PC-9 (cell line): ENCODE measurements around the gene ASB13. TPM values are rescaled to one million over a fixed set of nuclear protein-coding genes. Genes with fewer than 3 reads are reported as not detected.

Source experiments
- BruUV-seq: library from RNA; stranded (reverse); fragments of 400-500 nt; replicated peaks from 2 replicates; lab custom pipeline; 2021; lab: Mats Ljungman, UMichigan
- CTCF ChIA-PET: fragments of 300-600 bp; sonication (Branson Sonifier 250); formaldehyde crosslinking; loops from one replicate; lab custom pipeline; 2022; ENCODE audit warnings: antibody characterized with exemption; lab: Charles Lee
- POLR2A ChIA-PET: fragments of 300-600 bp; sonication (Branson Sonifier 250); formaldehyde crosslinking; loops from one replicate; lab custom pipeline; 2022; ENCODE audit warnings: antibody characterized with exemption; ENCODE audit not compliant: unreplicated experiment; lab: Charles Lee
- DNase-seq, 2 experiments: peaks; one replicate each; pipeline versions ENCODE4 v3.0.0 to v3.0.0-alpha.2; 2015 to 2022; ENCODE audit warnings: mixed read lengths in 1 of 2
- H2AFZ ChIP-seq: fragments of 200-600 bp; sonication (generic); 2 replicates; pipeline ENCODE4 v1.8.1; 2017; ENCODE audit warnings: antibody characterized with exemption
- H3F3A ChIP-seq: fragments of 200-600 bp; sonication (generic); 2 replicates; pipeline ENCODE4 v1.8.1; 2017; ENCODE audit warnings: antibody characterized with exemption, mild to moderate bottlenecking, low read depth; ENCODE audit not compliant: insufficient read depth
- H3K27ac ChIP-seq: fragments of 200-600 bp; sonication (generic); 2 replicates; pipeline ENCODE4 v1.6.1; 2016; ENCODE audit warnings: mixed run types
- H3K27me3 ChIP-seq: fragments of 200-600 bp; sonication (generic); 2 replicates; pipeline ENCODE4 v1.6.1; 2016; ENCODE audit warnings: low read depth, mixed run types; ENCODE audit not compliant: insufficient read depth
- H3K36me3 ChIP-seq: fragments of 200-600 bp; sonication (generic); 2 replicates; pipeline ENCODE4 v1.6.1; 2016; ENCODE audit warnings: low read depth, mixed run types
- H3K4me1 ChIP-seq: fragments of 200-600 bp; sonication (generic); replicated peaks from 2 replicates; pipeline ENCODE4 v1.6.1; 2016; ENCODE audit warnings: mixed run types; ENCODE audit not compliant: insufficient read depth
- H3K4me2 ChIP-seq: fragments of 200-600 bp; sonication (generic); 2 replicates; pipeline ENCODE4 v1.6.1; 2017; ENCODE audit warnings: mixed run types
- H3K4me3 ChIP-seq: fragments of 200-600 bp; sonication (generic); 2 replicates; pipeline ENCODE4 v1.6.1; 2016; ENCODE audit warnings: mixed run types
- H3K79me2 ChIP-seq: fragments of 200-600 bp; sonication (generic); 2 replicates; pipeline ENCODE4 v1.6.1; 2017; ENCODE audit warnings: low read depth, mixed run types
- H3K9me2 ChIP-seq: fragments of 200-600 bp; sonication (generic); 2 replicates; pipeline ENCODE4 v1.8.1; 2017; ENCODE audit warnings: mild to moderate bottlenecking; ENCODE audit not compliant: insufficient read depth
- H3K9me3 ChIP-seq: fragments of 200-600 bp; sonication (generic); 2 replicates; pipeline ENCODE4 v1.8.1; 2016; ENCODE audit warnings: low read depth; ENCODE audit not compliant: insufficient read depth
- H4K20me1 ChIP-seq: fragments of 200-600 bp; sonication (generic); 2 replicates; pipeline ENCODE4 v1.8.1; 2017; ENCODE audit not compliant: insufficient read depth
- EZH2 ChIP-seq: fragments of 200-600 bp; sonication (generic); IDR thresholded peaks from 2 replicates; pipeline ENCODE4 v1.8.0; 2017; ENCODE audit warnings: antibody characterized with exemption, low read depth
- intact Hi-C: fragments of 100-400 bp; cut with micrococcal nuclease; formaldehyde crosslinking; loops from one replicate; pipeline ENCODE4 v1.10.0; 2022; ENCODE audit not compliant: unreplicated experiment
- total RNA-seq: library from RNA; stranded (reverse); gene quantifications from 2 replicates; pipeline ENCODE4 v1.2.3, GENCODE V29; 2021
- TF ChIP-seq, protein P1 (sequence below): fragments of 200-600 bp; sonication (generic); conservative IDR thresholded peaks from 2 replicates; pipeline ENCODE4 v1.6.1; 2017; ENCODE audit warnings: mixed run types, antibody characterized with exemption, mild to moderate bottlenecking, moderate library complexity

ASB13 gene
- total RNA-seq, 1 experiment from 2014 or later: 22.2 TPM

DNA sequence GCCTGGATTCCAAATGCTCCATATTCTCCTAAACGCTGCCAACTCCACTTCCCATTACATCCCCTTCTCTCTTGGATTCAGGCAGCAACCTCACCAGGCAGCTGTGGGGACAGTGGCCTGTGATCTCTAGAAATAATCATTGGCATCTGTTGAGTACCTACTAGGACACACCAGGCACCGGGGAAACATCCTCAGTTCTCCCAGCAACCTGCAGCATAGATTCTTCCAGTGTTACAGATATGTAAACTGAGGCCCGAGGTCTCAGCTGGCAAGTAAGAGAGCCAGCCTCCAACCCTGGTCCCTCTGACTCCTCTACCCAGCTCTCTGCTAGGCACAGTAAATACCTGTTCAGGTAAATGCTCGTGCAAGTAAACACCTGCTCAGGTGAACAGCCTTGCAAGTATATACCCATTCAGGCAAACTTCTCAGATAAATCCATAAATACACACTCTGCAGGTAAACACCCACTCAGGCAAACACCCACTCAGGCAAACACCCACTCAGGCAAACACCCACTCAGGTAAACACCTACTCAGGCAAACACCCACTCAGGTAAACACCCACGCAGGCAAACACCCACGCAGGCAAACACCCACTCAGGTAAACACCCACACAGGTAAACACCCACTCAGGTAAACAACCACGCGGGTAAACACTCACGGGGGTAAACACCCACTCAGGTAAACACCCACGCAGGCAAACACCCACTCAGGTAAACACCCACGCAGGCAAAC lies 18.7 kb downstream of the ASB13 start:
- H2AFZ ChIP-seq: no peak overlapping the region
- H3K4me3 ChIP-seq: no peak overlapping the region
- H3K9me2 ChIP-seq: no peaks in the 10 kb centered on the region
- ChIA-PET CTCF (no interaction called here), POLR2A (interaction anchor here (0.6 kb wide), 1 partner anchor 11 kb away, joined by 3 read pairs; no protein-coding TSS in a partner anchor)
- H3K79me2 ChIP-seq: no peaks in the 10 kb centered on the region
- no TSS peak for BruUV-seq
- TF ChIP-seq, protein P1, sequence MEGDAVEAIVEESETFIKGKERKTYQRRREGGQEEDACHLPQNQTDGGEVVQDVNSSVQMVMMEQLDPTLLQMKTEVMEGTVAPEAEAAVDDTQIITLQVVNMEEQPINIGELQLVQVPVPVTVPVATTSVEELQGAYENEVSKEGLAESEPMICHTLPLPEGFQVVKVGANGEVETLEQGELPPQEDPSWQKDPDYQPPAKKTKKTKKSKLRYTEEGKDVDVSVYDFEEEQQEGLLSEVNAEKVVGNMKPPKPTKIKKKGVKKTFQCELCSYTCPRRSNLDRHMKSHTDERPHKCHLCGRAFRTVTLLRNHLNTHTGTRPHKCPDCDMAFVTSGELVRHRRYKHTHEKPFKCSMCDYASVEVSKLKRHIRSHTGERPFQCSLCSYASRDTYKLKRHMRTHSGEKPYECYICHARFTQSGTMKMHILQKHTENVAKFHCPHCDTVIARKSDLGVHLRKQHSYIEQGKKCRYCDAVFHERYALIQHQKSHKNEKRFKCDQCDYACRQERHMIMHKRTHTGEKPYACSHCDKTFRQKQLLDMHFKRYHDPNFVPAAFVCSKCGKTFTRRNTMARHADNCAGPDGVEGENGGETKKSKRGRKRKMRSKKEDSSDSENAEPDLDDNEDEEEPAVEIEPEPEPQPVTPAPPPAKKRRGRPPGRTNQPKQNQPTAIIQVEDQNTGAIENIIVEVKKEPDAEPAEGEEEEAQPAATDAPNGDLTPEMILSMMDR: no peak
- no peak for TF ChIP-seq EZH2
- H3K27ac ChIP-seq: no peak overlapping the region
- no peak overlapping the region for H3K4me2 ChIP-seq
- no peak for DNase-seq
- no peaks in the 10 kb centered on the region for H3K36me3 ChIP-seq
- no peaks in the 10 kb centered on the region for H4K20me1 ChIP-seq
- no peaks in the 10 kb centered on the region for H3K9me3 ChIP-seq
- intact Hi-C loops: no loop called here
- no peaks in the 10 kb centered on the region for H3K4me1 ChIP-seq
- H3K27me3 ChIP-seq: no peaks in the 10 kb centered on the region
- H3F3A ChIP-seq: no peaks in the 10 kb centered on the region

DNA sequence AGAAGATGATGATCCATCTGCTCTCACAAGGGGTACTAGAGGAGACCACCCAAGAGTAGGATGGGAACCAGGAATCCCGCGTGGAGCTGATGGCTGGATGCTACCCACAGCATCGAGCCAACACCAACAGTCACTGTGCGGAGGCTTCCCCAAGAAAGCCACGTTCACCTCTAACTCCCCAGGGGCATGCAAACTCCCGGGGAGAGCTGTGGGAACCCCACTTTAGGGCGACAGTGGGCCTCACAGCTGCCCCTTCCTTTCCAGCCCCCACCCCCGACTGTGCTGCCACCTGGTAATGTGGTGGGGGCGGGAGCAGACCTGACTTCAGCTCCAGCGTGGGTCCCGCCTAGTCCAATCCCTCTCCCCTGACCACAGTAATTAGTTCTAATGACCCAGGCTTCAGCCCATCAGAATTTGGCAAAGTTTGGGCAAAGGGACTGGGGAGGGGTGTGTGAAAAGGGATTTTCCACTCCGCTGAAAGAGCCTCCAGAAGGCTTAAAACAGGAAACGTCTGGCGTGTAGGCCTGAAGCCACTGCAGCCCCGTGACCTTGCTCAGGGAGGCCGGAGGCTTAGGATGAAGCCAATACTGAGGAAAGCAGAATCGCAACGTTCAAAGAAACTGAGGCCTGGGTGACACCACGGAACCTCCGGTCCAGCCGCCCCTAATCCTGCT lies 20.3 kb downstream of the ASB13 start:
- Histone ChIP-seq H3K4me2 (no peak overlapping the region), H3K36me3 (no peaks in the 10 kb centered on the region), H3F3A (no peaks in the 10 kb centered on the region), H2AFZ (no peak overlapping the region), H3K27me3 (no peaks in the 10 kb centered on the region), H3K9me2 (no peaks in the 10 kb centered on the region), H3K27ac (no peak overlapping the region), H4K20me1 (no peaks in the 10 kb centered on the region), H3K9me3 (no peaks in the 10 kb centered on the region), H3K4me1 (no peaks in the 10 kb centered on the region), H3K79me2 (no peaks in the 10 kb centered on the region), H3K4me3 (no peak overlapping the region)
- CTCF ChIA-PET: no interaction called here
- no peak for DNase-seq
- no TSS peak for BruUV-seq
- intact Hi-C loops: no loop called here
- POLR2A ChIA-PET: no interaction called here
- TF ChIP-seq EZH2: no peak

DNA sequence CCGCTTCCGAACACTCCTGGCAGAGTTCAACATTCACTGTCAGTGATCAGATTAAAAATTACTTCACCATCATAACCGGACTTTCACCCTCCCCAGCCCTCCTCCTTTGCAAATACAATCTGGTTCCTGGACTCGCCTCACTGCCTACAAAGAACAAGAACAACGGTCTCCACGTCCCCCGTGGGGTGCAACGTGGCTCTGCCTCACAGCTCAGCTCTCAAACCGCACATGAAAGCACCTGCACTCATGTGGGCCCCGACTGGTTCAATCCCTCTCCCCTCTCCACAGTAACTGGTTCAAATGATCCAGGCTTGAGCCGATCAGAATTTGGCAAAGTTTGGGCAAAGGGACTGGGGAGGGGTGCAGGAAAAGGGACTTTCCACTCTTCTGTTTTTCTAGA lies 21.0 kb downstream of the ASB13 start:
- Histone ChIP-seq H4K20me1 (no peaks in the 10 kb centered on the region), H3K27me3 (no peaks in the 10 kb centered on the region), H3K36me3 (no peaks in the 10 kb centered on the region), H3K4me3 (no peak overlapping the region), H3K9me3 (no peaks in the 10 kb centered on the region), H3F3A (no peaks in the 10 kb centered on the region), H3K4me1 (no peaks in the 10 kb centered on the region), H3K4me2 (no peak overlapping the region), H3K79me2 (no peaks in the 10 kb centered on the region), H2AFZ (no peak overlapping the region), H3K9me2 (no peaks in the 10 kb centered on the region), H3K27ac (no peak overlapping the region)
- no peak for TF ChIP-seq EZH2
- TF ChIP-seq, protein P1: no peak
- no peak for DNase-seq
- ChIA-PET CTCF (no interaction called here), POLR2A (no interaction called here)
- intact Hi-C loops: no loop called here
- no TSS peak for BruUV-seq
